Esophagus squamous epithelium (tissue), 5 donors: ENCODE data around the gene FARP2. TPM values are rescaled to one million over a fixed set of nuclear protein-coding genes. Genes with fewer than 3 reads are reported as not detected.

Experiments used
- DNase-seq: peaks from one replicate; lab custom pipeline; 2025; lab: John Stamatoyannopoulos, UW
- H3K27ac ChIP-seq, 4 donors: fragments of 200-600 bp; sonication (generic); one replicate each; pipeline ENCODE4 v1.5.1; 2016 to 2019; ENCODE audit warnings: mild to moderate bottlenecking in 1 of 4
- H3K27me3 ChIP-seq, 4 donors: fragments of 200-600 bp; sonication (generic); 1 replicate in 3 of 4; 2 replicates in 1 of 4; pipeline versions ENCODE4 v1.5.1 to v1.6.0; 2017 to 2021; ENCODE audit warnings: antibody characterized with exemption in 1 of 4
- H3K36me3 ChIP-seq, 3 donors: fragments of 200-600 bp; sonication (generic); one replicate each; pipeline ENCODE4 v1.5.1; 2016 to 2019
- H3K4me1 ChIP-seq, 3 donors: fragments of 200-600 bp; sonication (generic); one replicate each; pipeline ENCODE4 v1.5.1; 2017 to 2019
- H3K4me3 ChIP-seq, 4 donors: fragments of 200-600 bp; sonication (generic); 1 replicate in 3 of 4; 2 replicates in 1 of 4; pipeline ENCODE4 v1.5.1; 2016 to 2019; ENCODE audit warnings: mild to moderate bottlenecking in 2 of 4, moderate library complexity in 1 of 4
- H3K9me3 ChIP-seq, 3 donors: fragments of 200-600 bp; sonication (generic); one replicate each; pipeline ENCODE4 v1.5.1; 2016 to 2019
- POLR2A ChIP-seq, 4 donors: fragments of 450-650 bp; IDR thresholded peaks; one replicate each; pipeline ENCODE4 v1.6.1; 2017; ENCODE audit warnings: antibody characterized with exemption in 4 of 4, mild to moderate bottlenecking in 4 of 4, moderate library complexity in 3 of 4
- WGBS, 2 donors: methylation state at CpG; one replicate each; pipeline ENCODE4 v1.1.5; 2018; 5-methylcytosine and 5-hydroxymethylcytosine counted together
- intact Hi-C: fragments of 100-400 bp; cut with DNase I; formaldehyde crosslinking; loops from one replicate; pipeline ENCODE4 v1.15.0; 2022
- total RNA-seq, 4 donors: library from RNA; depleted of rRNA; stranded (reverse); fragments of >200 nt; gene quantifications; one replicate each; pipeline ENCODE4 v1.1.0, GENCODE V29; 2016
- TF ChIP-seq, protein P1 (sequence below), 6 experiments: fragments of 450-650 bp in 4 of 6; fragments of 200-600 bp in 2 of 6; sonication (generic) in 2 of 6; IDR thresholded peaks; one replicate each; pipeline ENCODE4 v1.5.1; 2016 to 2019; ENCODE audit warnings: antibody characterized with exemption in 6 of 6, mild to moderate bottlenecking in 4 of 6, moderate library complexity in 4 of 6
- donor health status: DM: yes; HTN: yes; CAD: no.

Gene FARP2
- total RNA-seq, 4 donors from 2014 or later = 20.8 to 41.8 (median 37.1) TPM

DNA sequence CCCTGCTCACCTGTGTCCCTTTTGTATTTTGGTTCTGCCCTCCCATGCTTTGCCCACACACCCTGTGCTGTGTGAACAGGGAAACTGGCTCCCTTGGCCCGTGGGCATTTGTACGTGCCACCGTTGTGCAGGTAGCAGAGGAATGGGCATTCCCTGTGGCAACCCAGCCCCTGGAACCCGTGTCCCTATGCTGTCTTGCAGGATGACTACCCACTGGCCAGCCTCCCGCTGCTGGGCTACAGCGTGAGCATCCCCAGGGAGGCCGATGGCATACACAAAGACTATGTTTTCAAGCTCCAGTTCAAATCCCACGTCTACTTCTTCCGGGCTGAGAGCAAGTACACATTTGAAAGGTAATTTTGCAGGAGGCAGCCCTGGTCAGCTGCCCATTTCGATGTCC, 137.0 kb downstream of the FARP2 start:
- 86 to 92% methylated on average over 10 of the region's 10 CpGs for WGBS, 2 donors
- intact Hi-C loops = no loop called here

DNA sequence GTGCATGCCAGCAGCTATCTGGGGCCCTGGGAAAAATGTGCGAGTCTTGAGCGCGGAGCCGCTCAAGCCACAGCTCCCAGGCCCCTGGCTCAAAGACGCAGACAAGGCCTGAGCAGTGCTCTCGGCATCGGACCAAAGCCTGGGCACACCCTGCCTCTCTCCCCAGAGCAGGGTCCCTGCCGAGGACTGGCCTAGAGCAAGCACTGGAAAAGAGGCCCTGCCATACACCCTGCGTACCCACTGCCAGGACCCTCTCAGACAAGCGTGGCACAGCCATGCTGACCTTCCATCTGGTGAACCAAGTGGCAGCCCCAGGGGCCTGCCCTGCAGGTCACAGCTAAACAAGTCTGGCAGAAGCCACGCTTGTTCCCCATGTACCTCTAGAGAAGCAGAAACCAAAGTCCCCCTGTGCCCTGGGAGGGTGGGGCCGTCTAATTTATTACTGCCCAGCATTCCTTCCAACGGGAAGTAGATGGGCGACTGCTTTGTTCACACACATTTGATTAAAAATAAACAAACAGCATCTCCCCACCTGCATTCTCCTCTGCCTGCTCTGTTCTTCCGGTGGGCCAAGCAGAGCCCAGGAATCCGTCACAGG, 138.3 kb downstream of the FARP2 start:
- Histone ChIP-seq H3K4me3 (no peak overlapping the region), H3K27ac (no peak overlapping the region), H3K27me3 (no peaks in the 10 kb centered on the region), H3K9me3 (no peaks in the 10 kb centered on the region), H3K4me1 (peaks cover 0 to 17% (median 0%) of the 10 kb centered on the region in 3 donors), H3K36me3 (peaks cover 27 to 98% (median 33%) of the 10 kb centered on the region in 3 donors)
- TF ChIP-seq, protein P1, sequence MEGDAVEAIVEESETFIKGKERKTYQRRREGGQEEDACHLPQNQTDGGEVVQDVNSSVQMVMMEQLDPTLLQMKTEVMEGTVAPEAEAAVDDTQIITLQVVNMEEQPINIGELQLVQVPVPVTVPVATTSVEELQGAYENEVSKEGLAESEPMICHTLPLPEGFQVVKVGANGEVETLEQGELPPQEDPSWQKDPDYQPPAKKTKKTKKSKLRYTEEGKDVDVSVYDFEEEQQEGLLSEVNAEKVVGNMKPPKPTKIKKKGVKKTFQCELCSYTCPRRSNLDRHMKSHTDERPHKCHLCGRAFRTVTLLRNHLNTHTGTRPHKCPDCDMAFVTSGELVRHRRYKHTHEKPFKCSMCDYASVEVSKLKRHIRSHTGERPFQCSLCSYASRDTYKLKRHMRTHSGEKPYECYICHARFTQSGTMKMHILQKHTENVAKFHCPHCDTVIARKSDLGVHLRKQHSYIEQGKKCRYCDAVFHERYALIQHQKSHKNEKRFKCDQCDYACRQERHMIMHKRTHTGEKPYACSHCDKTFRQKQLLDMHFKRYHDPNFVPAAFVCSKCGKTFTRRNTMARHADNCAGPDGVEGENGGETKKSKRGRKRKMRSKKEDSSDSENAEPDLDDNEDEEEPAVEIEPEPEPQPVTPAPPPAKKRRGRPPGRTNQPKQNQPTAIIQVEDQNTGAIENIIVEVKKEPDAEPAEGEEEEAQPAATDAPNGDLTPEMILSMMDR (IDR thresholded peaks at IDR 0.05) = no peak
- TF ChIP-seq POLR2A (IDR thresholded peaks at IDR 0.05) = no peak
- WGBS, 2 donors = 76 to 81% methylated on average over 5 to 7 of the region's 16 CpGs
- intact Hi-C loops = no loop called here
- no peak for DNase-seq

More for the DNA sequence above, 137.0 kb downstream of the FARP2 start:
- TF ChIP-seq, protein P1 (IDR thresholded peaks at IDR 0.05) = no peak
- TF ChIP-seq POLR2A (IDR thresholded peaks at IDR 0.05) = no peak
- Histone ChIP-seq H3K27me3 (no peaks in the 10 kb centered on the region), H3K9me3 (no peaks in the 10 kb centered on the region), H3K4me3 (no peak overlapping the region), H3K27ac (no peak overlapping the region), H3K36me3 (peaks cover 20 to 91% (median 24%) of the 10 kb centered on the region in 3 donors), H3K4me1 (peaks cover 0 to 17% (median 0%) of the 10 kb centered on the region in 3 donors)
- DNase-seq = no peak

DNA sequence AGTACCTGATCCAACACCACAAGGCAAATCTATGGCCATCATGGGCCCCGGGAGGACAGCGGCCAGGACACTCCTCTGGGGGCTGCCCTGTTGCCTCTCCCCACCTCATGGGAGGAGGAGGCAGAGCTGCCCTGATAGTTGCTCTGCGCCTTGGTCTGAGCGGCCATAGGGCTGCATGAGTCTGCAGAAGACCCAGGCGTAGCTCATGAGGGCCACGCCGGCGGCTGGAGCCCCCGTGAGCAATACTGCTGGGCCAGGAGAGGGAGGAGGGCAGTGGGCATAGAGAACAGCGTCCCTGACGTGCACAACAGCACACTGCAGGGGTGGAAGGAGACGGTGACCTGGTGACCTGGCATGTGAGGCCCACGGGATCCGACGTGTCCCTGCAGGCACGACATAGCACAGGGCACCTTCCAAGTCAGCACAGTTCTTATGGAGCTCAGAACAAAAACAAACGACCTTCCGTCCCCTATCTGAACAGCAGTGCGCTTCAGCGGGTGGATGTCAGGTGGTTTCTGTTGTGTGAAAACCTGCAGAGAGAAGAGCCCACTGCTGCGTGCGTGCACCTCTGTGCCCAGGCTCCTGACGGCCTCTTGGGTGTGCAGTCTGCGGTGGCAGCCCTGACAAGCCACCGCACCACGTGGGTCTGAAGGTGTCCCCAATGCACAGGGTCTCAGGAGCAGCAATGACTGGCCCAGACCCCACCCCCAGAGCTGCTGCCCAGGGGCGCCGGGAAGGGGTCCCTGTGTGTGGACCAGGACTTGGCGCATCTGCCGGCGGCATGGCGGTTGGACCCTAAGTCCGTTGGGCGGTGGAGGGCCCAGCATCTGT, 139.3 kb downstream of the FARP2 start:
- TF ChIP-seq POLR2A (IDR thresholded peaks at IDR 0.05) = no peak
- TF ChIP-seq, protein P1 (IDR thresholded peaks at IDR 0.05) = no peak
- H3K9me3 ChIP-seq = no peaks in the 10 kb centered on the region
- H3K4me1 ChIP-seq = peaks cover 0 to 9% (median 0%) of the 10 kb centered on the region in 3 donors
- peaks cover 27 to 98% (median 33%) of the 10 kb centered on the region in 3 donors for H3K36me3 ChIP-seq
- 75 to 80% methylated on average over 16 to 19 of the region's 34 CpGs for WGBS, 2 donors
- no peak overlapping the region for H3K27ac ChIP-seq
- H3K4me3 ChIP-seq = no peak overlapping the region
- no peaks in the 10 kb centered on the region for H3K27me3 ChIP-seq
- intact Hi-C loops = no loop called here
- DNase-seq = no peak

DNA sequence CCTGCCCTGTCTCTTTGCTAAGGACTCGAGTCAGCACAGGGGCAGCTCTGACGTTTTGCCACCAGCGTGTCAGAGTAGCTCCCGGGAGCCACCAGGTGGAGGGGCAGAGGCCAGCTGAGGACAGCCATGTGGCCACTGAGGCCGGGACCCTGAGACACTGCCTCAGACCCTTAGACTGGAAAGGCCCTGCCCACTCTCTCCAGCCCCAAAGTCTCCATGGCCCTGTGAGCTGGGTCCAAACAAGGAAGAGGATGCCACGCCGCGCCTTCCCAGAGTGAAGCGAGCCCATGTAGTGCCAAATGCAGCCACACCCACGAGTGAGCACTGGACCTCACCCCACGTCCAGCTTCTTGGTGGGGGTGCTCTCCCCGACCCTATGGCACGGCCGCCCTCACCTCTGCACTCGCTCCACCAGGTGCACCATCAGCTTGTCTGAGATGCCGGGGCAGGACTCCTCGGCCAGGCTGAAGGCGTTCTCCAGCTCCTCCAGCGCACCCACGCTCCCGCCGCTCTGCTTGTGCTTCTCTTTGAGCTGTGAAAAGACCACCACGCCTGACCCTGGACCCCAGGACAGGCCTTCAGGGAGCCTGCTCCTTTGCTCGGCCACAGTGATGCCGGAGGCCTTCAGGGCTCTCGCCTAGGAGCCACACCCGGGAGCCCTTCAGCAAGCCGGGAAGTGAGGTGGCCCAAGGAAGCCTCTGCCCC, 140.1 kb downstream of the FARP2 start:
- no peak for TF ChIP-seq POLR2A (IDR thresholded peaks at IDR 0.05)
- TF ChIP-seq, protein P1 (IDR thresholded peaks at IDR 0.05) = no peak
- no peak for DNase-seq

More for the DNA sequence above, 140.1 kb downstream of the FARP2 start:
- Histone ChIP-seq H3K4me1 (peaks cover 0 to 5% (median 0%) of the 10 kb centered on the region in 3 donors), H3K27me3 (no peaks in the 10 kb centered on the region), H3K36me3 (peaks cover 27 to 99% (median 33%) of the 10 kb centered on the region in 3 donors), H3K27ac (no peak overlapping the region), H3K9me3 (no peaks in the 10 kb centered on the region), H3K4me3 (no peak overlapping the region)
- 84 to 93% methylated on average over 5 of the region's 28 CpGs for WGBS, 2 donors
- intact Hi-C loops = no loop called here
